CD4-positive, alpha-beta memory T cell (primary cell): ENCODE data around the gene DUOX2. TPM values are rescaled to one million over a fixed set of nuclear protein-coding genes. Genes with fewer than 3 reads are reported as not detected.
A peak's percentile ranks its signal among the peaks of the same experiment; 100 is the strongest.
"Not testable (repeated sequence)": the region's sequence is repeated elsewhere in the genome, so short reads cannot be mapped to it uniquely, and the experiment has no call there.

Experiments used
- CTCF ChIA-PET: fragments of 350-600 bp; sonication (Branson Sonifier 250); formaldehyde crosslinking; loops from one replicate; lab custom pipeline; 2021; ENCODE audit warnings: inconsistent platforms; ENCODE audit not compliant: partially characterized antibody; lab: Charles Lee
- POLR2A ChIA-PET: fragments of 350-600 bp; sonication (Branson Sonifier 250); formaldehyde crosslinking; loops from one replicate; lab custom pipeline; 2021; ENCODE audit not compliant: partially characterized antibody; lab: Charles Lee
- DNase-seq, 5 donors: peaks; one replicate each; pipeline versions ENCODE4 v3.0.0 to v3.0.0-alpha.2; 2020 to 2022; ENCODE audit warnings: mixed read lengths in 1 of 5
- H3K27ac ChIP-seq: one replicate; pipeline ENCODE4 v1.7.0; 2013; ENCODE audit warnings: low read depth, low read length
- H3K27me3 ChIP-seq: 2 replicates; pipeline ENCODE4 v1.7.0; 2013; ENCODE audit warnings: mild to moderate bottlenecking, low read length, moderate library complexity; ENCODE audit not compliant: insufficient read depth
- H3K36me3 ChIP-seq: 2 replicates; pipeline ENCODE4 v1.7.0; 2013; ENCODE audit warnings: mild to moderate bottlenecking, low read length, moderate library complexity; ENCODE audit not compliant: insufficient read depth
- H3K4me1 ChIP-seq: 2 replicates; pipeline ENCODE4 v1.7.0; 2013; ENCODE audit warnings: mild to moderate bottlenecking, low read length, moderate library complexity; ENCODE audit not compliant: insufficient read depth
- H3K4me3 ChIP-seq, 2 donors: one replicate each; pipeline ENCODE4 v1.7.0; 2013; ENCODE audit warnings: low read length in 2 of 2, mild to moderate bottlenecking in 1 of 2
- H3K9me3 ChIP-seq, 2 donors: one replicate each; pipeline ENCODE4 v1.7.0; 2013; ENCODE audit warnings: low read length in 2 of 2, control low read depth in 1 of 2; ENCODE audit not compliant: control insufficient read depth in 1 of 2
- H3K27ac Mint-ChIP-seq, 7 donors: one replicate each; pipeline ENCODE4 v1.8.0; 2020 to 2021; ENCODE audit warnings: mixed read lengths in 7 of 7, mild to moderate bottlenecking in 6 of 7, inconsistent platforms in 3 of 7, moderate library complexity in 3 of 7
- H3K27me3 Mint-ChIP-seq, 2 donors: one replicate each; pipeline ENCODE4 v1.8.0; 2020 to 2021; ENCODE audit warnings: mixed read lengths in 2 of 2
- H3K36me3 Mint-ChIP-seq, 2 donors: one replicate each; pipeline ENCODE4 v1.8.0; 2020 to 2021; ENCODE audit warnings: mixed read lengths in 2 of 2, inconsistent platforms in 1 of 2, mild to moderate bottlenecking in 1 of 2
- H3K4me1 Mint-ChIP-seq, 4 donors: one replicate each; pipeline ENCODE4 v1.8.0; 2020 to 2021; ENCODE audit warnings: mixed read lengths in 4 of 4, mild to moderate bottlenecking in 1 of 4
- H3K4me3 Mint-ChIP-seq, 8 donors: one replicate each; pipeline ENCODE4 v1.8.0; 2020 to 2021; ENCODE audit warnings: mixed read lengths in 8 of 8, mild to moderate bottlenecking in 7 of 8, moderate library complexity in 6 of 8, inconsistent platforms in 3 of 8
- H3K9me3 Mint-ChIP-seq, 8 donors: one replicate each; pipeline ENCODE4 v1.8.0; 2020 to 2021; ENCODE audit warnings: mixed read lengths in 8 of 8, mild to moderate bottlenecking in 5 of 8, inconsistent platforms in 3 of 8, moderate library complexity in 1 of 8
- intact Hi-C: fragments of 100-400 bp; cut with micrococcal nuclease; formaldehyde crosslinking; loops from one replicate; pipeline ENCODE4 v1.15.1; 2023
- polyA plus RNA-seq, 2 donors: library from polyadenylated mRNA; unstranded; fragments of 300-500 nt; fragmentation: Illumina TruSeq; gene quantifications; one replicate each; pipeline ENCODE4 v1.2.3, GENCODE V29; 2021
- total RNA-seq, 2 experiments: library from RNA; stranded (reverse); gene quantifications; one replicate each; pipeline ENCODE4 v1.2.3, GENCODE V29; 2021

DUOX2 gene
- total and polyA plus RNA-seq, 4 experiments from 2014 or later = 0.02 to 0.06 (median 0.06) TPM; not detected in 1

- Histone ChIP-seq H3K27me3 (peaks cover 9% of the 10 kb centered on the region), H3K4me3 (no peak overlapping the region), H3K27ac (no peak overlapping the region), H3K9me3 (no peaks in the 10 kb centered on the region), H3K36me3 (no peaks in the 10 kb centered on the region), H3K4me1 (peaks cover 11% of the 10 kb centered on the region)
- Mint-ChIP-seq H3K36me3 (no peaks in the 10 kb centered on the region), H3K4me1 (peaks cover 4 to 12% (median 8%) of the 10 kb centered on the region in 4 donors), H3K4me3 (no peak overlapping the region), H3K27me3 (peaks cover 10 to 13% of the 10 kb centered on the region in 2 donors), H3K9me3 (no peaks in the 10 kb centered on the region), H3K27ac (no peak overlapping the region)
- intact Hi-C loops = no loop called here
- ChIA-PET POLR2A (no interaction called here), CTCF (interaction anchor here (1.2 to 3.4 kb wide), 2 partner anchors 13 to 23 kb away, joined by 3 to 11 read pairs; no protein-coding TSS in a partner anchor)
- no peak for DNase-seq
These were observed 25.8 kb upstream of the DUOX2 start for GRCh38 chr15:45139770-45140169.

- Mint-ChIP-seq H3K27me3 (peaks cover 17 to 20% of the 10 kb centered on the region in 2 donors), H3K4me1 (peaks cover 4 to 19% (median 11%) of the 10 kb centered on the region in 4 donors), H3K4me3 (no peak overlapping the region), H3K27ac (no peak overlapping the region), H3K36me3 (no peaks in the 10 kb centered on the region), H3K9me3 (no peaks in the 10 kb centered on the region)
- intact Hi-C loops = no loop called here
- ChIA-PET POLR2A (no interaction called here), CTCF (interaction anchor here (1.2 to 3.4 kb wide), 3 partner anchors 12 to 24 kb away, joined by 3 to 11 read pairs (median 8); no protein-coding TSS in a partner anchor)
- H3K4me3 ChIP-seq = no peak overlapping the region
- no peak overlapping the region for H3K27ac ChIP-seq
- H3K36me3 ChIP-seq = no peaks in the 10 kb centered on the region
- no peaks in the 10 kb centered on the region for H3K9me3 ChIP-seq
- DNase-seq = no peak
- peaks cover 15% of the 10 kb centered on the region for H3K27me3 ChIP-seq
- H3K4me1 ChIP-seq = peaks cover 11% of the 10 kb centered on the region
These were observed 25.1 kb upstream of the DUOX2 start for GRCh38 chr15:45138814-45139765.

GRCh38 chr15:45137703-45138102, 23.7 kb upstream of the DUOX2 start:
- intact Hi-C loops = no loop called here
- Mint-ChIP-seq H3K27me3 (peaks cover 24% of the 10 kb centered on the region in 2 donors), H3K9me3 (no peaks in the 10 kb centered on the region), H3K36me3 (no peaks in the 10 kb centered on the region), H3K4me1 (peaks cover 4 to 20% (median 11%) of the 10 kb centered on the region in 4 donors), H3K4me3 (no peak overlapping the region), H3K27ac (no peak overlapping the region)
- Histone ChIP-seq H3K36me3 (no peaks in the 10 kb centered on the region), H3K27me3 (peaks cover 20% of the 10 kb centered on the region), H3K4me3 (no peak overlapping the region), H3K9me3 (no peaks in the 10 kb centered on the region), H3K27ac (no peak overlapping the region), H3K4me1 (peaks cover 11% of the 10 kb centered on the region)
- ChIA-PET POLR2A (no interaction called here), CTCF (interaction anchor here (1.1 to 2.8 kb wide), 4 partner anchors 11 to 20 kb away, joined by 3 to 8 read pairs (median 6); no protein-coding TSS in a partner anchor)
- DNase-seq = no peak

GRCh38 chr15:45136378-45136764, 22.4 kb upstream of the DUOX2 start:
- Mint-ChIP-seq H3K27me3 (peaks cover 25 to 28% of the 10 kb centered on the region in 2 donors), H3K27ac (no peak overlapping the region), H3K4me3 (peak overlapping the region in 6 of 8 donors; percentile 57 to 78 (median 68)), H3K4me1 (peaks cover 4 to 20% (median 11%) of the 10 kb centered on the region in 4 donors), H3K36me3 (no peaks in the 10 kb centered on the region), H3K9me3 (no peaks in the 10 kb centered on the region)
- Histone ChIP-seq H3K27me3 (peaks cover 22% of the 10 kb centered on the region), H3K4me3 (no peak overlapping the region), H3K4me1 (peaks cover 11% of the 10 kb centered on the region), H3K27ac (no peak overlapping the region), H3K9me3 (no peaks in the 10 kb centered on the region), H3K36me3 (no peaks in the 10 kb centered on the region)
- POLR2A ChIA-PET = no interaction called here
- CTCF ChIA-PET = interaction anchor here (2.0 to 2.8 kb wide), 2 partner anchors 10 to 18 kb away, joined by 7 to 8 read pairs; no protein-coding TSS in a partner anchor
- no peak for DNase-seq
- intact Hi-C loops = no loop called here

GRCh38 chr15:45135705-45136377, 21.9 kb upstream of the DUOX2 start:
- H3K9me3 Mint-ChIP-seq, intact Hi-C loops, POLR2A ChIA-PET, H3K36me3 ChIP-seq, H3K27ac Mint-ChIP-seq, H3K36me3 Mint-ChIP-seq, H3K27ac ChIP-seq, H3K9me3 ChIP-seq, DNase-seq, H3K4me3 ChIP-seq: not testable (repeated sequence)
- Mint-ChIP-seq H3K27me3 (peaks cover 25 to 28% of the 10 kb centered on the region in 2 donors), H3K4me1 (peaks cover 4 to 20% (median 11%) of the 10 kb centered on the region in 4 donors), H3K4me3 (peak overlapping the region in 6 of 8 donors; percentile 57 to 78 (median 65))
- peaks cover 11% of the 10 kb centered on the region for H3K4me1 ChIP-seq
- CTCF ChIA-PET = interaction anchor here (1.1 to 3.3 kb wide), 4 partner anchors 9 to 18 kb away, joined by 3 to 12 read pairs (median 10); no protein-coding TSS in a partner anchor
- H3K27me3 ChIP-seq = peaks cover 22% of the 10 kb centered on the region

GRCh38 chr15:45134682-45135604, 21.0 kb upstream of the DUOX2 start:
- Mint-ChIP-seq H3K9me3 (no peaks in the 10 kb centered on the region), H3K27ac (no peak overlapping the region), H3K4me1 (peaks cover 4 to 25% (median 11%) of the 10 kb centered on the region in 4 donors), H3K4me3 (peak overlapping the region; percentile 64 to 84 (median 72)), H3K27me3 (peaks cover 30 to 35% of the 10 kb centered on the region in 2 donors), H3K36me3 (no peaks in the 10 kb centered on the region)
- intact Hi-C loops = no loop called here
- Histone ChIP-seq H3K4me1 (peaks cover 11% of the 10 kb centered on the region), H3K9me3 (no peaks in the 10 kb centered on the region), H3K4me3 (no peak overlapping the region), H3K36me3 (no peaks in the 10 kb centered on the region), H3K27ac (no peak overlapping the region), H3K27me3 (peaks cover 25% of the 10 kb centered on the region)
- CTCF ChIA-PET = interaction anchor here (1.1 to 3.3 kb wide), 4 partner anchors 8 to 17 kb away, joined by 3 to 12 read pairs (median 10); no protein-coding TSS in a partner anchor
- POLR2A ChIA-PET = no interaction called here
- no peak for DNase-seq
